Glutamatergic neuron (in vitro differentiated cells): ENCODE data around the gene DRC3. TPM values are rescaled to one million over a fixed set of nuclear protein-coding genes. Genes with fewer than 3 reads are reported as not detected.

ENCODE experiments used
- DNase-seq: peaks from one replicate; pipeline ENCODE4 v3.0.0; 2022
- H3K27ac Mint-ChIP-seq: one replicate; pipeline ENCODE4 v1.8.0; 2020; ENCODE audit warnings: mild to moderate bottlenecking, mixed read lengths, inconsistent platforms; ENCODE audit not compliant: unreplicated experiment
- H3K27me3 Mint-ChIP-seq: one replicate; pipeline ENCODE4 v1.8.0; 2020; ENCODE audit warnings: mild to moderate bottlenecking, moderate library complexity, mixed read lengths, inconsistent platforms; ENCODE audit not compliant: unreplicated experiment
- H3K36me3 Mint-ChIP-seq: one replicate; pipeline ENCODE4 v1.8.0; 2020; ENCODE audit warnings: mild to moderate bottlenecking, mixed read lengths, inconsistent platforms; ENCODE audit not compliant: unreplicated experiment
- H3K4me1 Mint-ChIP-seq: one replicate; pipeline ENCODE4 v1.8.0; 2020; ENCODE audit warnings: mild to moderate bottlenecking, low read depth, mixed read lengths, inconsistent platforms; ENCODE audit not compliant: unreplicated experiment
- H3K4me3 Mint-ChIP-seq: one replicate; pipeline ENCODE4 v1.8.0; 2020; ENCODE audit warnings: mild to moderate bottlenecking, mixed read lengths, inconsistent platforms; ENCODE audit not compliant: unreplicated experiment
- H3K9me3 Mint-ChIP-seq: one replicate; pipeline ENCODE4 v1.8.0; 2020; ENCODE audit warnings: mild to moderate bottlenecking, moderate library complexity, mixed read lengths, inconsistent platforms; ENCODE audit not compliant: unreplicated experiment
- total RNA-seq: library from RNA; stranded (reverse); fragmentation: NEBNext Ultra II Directional; extraction: Animal tissue kit (Norgen Biotek cat#: 25700); gene quantifications from one replicate; pipeline ENCODE4 v1.2.1, GENCODE V29; 2021; ENCODE audit not compliant: unreplicated experiment
- TF ChIP-seq, protein P1 (sequence below): fragments of 200-600 bp; sonication (generic); IDR thresholded peaks from one replicate; pipeline ENCODE4 v1.5.0; 2021; ENCODE audit not compliant: partially characterized antibody, unreplicated experiment

Gene DRC3
- total RNA-seq, 1 donor from 2014 or later: 0.29 TPM

DNA sequence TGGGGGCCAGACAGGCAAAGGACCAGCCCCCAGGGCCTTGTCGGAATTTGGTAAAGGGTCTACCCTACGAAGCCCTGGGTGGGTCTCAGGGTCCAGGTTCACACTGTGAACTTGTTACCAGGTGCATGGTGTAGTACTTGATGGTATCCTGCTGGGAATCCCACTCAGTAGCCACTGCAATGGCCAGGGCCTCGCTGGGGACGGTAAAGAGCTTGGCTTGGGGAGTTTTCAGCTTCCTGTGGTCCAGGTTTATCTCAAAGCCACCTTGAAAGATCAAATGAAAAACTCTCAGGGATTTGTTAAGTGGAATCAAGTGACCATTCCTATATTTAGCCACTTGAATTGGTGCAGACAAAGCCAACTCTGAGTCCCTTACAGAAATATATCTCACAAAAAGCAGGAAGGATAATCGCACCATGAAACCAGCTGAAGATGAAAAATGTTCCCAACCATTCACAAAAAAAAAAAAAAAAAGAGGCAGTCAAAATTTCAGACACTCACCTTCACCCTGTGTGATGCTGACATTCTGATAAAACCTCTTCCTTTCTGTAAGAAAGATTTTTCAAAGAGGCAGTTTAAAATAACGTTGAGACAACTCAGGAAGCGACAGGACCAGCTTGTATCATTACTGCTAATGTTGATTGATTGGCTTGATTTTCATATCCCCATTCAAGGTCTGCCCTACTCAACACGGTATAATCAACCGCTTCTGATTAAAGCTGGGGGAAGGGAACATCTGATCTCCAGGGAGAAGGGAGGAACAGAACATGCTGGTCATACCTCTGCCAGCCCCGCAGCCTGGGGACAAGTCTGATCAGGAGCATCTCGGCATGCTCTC, 55.7 kb downstream of the DRC3 start:
- peak overlapping the region; percentile 31 for H3K27ac Mint-ChIP-seq
- H3K4me1 Mint-ChIP-seq: peaks cover 42% of the 10 kb centered on the region
- H3K9me3 Mint-ChIP-seq: peaks cover 5% of the 10 kb centered on the region
- H3K36me3 Mint-ChIP-seq: no peaks in the 10 kb centered on the region
- H3K4me3 Mint-ChIP-seq: peak overlapping the region; percentile 38
- DNase-seq: no peak
- peaks cover 7% of the 10 kb centered on the region for H3K27me3 Mint-ChIP-seq
- TF ChIP-seq, protein P1, sequence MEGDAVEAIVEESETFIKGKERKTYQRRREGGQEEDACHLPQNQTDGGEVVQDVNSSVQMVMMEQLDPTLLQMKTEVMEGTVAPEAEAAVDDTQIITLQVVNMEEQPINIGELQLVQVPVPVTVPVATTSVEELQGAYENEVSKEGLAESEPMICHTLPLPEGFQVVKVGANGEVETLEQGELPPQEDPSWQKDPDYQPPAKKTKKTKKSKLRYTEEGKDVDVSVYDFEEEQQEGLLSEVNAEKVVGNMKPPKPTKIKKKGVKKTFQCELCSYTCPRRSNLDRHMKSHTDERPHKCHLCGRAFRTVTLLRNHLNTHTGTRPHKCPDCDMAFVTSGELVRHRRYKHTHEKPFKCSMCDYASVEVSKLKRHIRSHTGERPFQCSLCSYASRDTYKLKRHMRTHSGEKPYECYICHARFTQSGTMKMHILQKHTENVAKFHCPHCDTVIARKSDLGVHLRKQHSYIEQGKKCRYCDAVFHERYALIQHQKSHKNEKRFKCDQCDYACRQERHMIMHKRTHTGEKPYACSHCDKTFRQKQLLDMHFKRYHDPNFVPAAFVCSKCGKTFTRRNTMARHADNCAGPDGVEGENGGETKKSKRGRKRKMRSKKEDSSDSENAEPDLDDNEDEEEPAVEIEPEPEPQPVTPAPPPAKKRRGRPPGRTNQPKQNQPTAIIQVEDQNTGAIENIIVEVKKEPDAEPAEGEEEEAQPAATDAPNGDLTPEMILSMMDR: no peak

DNA sequence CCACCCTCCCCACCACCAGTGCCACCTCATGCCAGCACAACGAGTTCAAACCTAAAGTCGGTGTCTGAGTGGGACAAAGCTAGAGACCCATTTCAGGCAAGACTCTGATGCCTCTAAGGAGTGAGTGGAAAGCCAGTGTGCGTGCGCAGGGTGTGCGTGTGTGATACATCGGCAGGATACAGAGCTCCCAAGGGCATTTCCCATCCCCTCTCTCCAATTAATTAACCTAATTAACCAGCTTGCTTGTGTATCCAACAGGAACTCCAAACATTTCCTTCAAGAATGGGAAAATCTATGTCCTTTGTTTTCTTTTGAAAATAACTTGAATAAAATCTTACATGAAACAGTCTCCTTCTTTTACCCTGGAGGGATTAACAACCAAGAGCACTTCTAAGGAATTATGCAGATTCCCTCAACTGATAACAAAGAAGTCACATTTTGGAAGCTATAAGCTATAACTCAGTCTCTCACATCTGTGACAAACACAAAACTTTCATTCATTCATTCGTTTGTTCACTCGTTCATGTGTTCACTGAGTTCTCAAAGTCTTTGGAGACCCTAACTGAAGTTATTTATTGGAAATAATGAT, 56.4 kb downstream of the DRC3 start:
- Mint-ChIP-seq H3K27ac (no peak overlapping the region), H3K36me3 (no peaks in the 10 kb centered on the region), H3K4me1 (peaks cover 38% of the 10 kb centered on the region), H3K9me3 (peaks cover 5% of the 10 kb centered on the region), H3K27me3 (peaks cover 7% of the 10 kb centered on the region), H3K4me3 (peak overlapping the region; percentile 38)
- no peak for DNase-seq
- TF ChIP-seq, protein P1: no peak

DNA sequence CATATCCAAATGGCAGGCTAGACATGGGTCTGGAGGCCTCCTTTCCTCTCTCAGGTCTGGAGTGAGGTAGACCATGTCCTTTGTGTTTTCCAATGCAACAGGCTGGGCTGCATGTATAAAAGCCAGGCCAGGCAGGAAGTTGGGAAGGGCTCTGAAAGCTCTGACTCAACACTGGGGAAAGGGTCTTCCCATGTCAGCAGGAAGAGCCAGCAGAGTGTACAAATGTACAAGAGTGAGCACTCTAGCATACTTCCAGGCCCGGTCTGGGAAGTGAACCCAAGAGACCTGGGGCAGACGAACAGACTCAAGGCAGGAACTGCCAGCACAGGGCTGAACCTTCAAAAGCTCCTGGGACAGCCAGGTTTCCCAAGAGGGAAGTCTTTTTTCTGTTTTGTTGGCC, 59.3 kb downstream of the DRC3 start:
- Mint-ChIP-seq H3K27me3 (peaks cover 6% of the 10 kb centered on the region), H3K4me3 (peak overlapping the region; percentile 61), H3K27ac (peak overlapping the region; percentile 8), H3K36me3 (no peaks in the 10 kb centered on the region), H3K9me3 (peaks cover 2% of the 10 kb centered on the region), H3K4me1 (peaks cover 27% of the 10 kb centered on the region)
- TF ChIP-seq, protein P1: no peak
- DNase-seq: no peak

DNA sequence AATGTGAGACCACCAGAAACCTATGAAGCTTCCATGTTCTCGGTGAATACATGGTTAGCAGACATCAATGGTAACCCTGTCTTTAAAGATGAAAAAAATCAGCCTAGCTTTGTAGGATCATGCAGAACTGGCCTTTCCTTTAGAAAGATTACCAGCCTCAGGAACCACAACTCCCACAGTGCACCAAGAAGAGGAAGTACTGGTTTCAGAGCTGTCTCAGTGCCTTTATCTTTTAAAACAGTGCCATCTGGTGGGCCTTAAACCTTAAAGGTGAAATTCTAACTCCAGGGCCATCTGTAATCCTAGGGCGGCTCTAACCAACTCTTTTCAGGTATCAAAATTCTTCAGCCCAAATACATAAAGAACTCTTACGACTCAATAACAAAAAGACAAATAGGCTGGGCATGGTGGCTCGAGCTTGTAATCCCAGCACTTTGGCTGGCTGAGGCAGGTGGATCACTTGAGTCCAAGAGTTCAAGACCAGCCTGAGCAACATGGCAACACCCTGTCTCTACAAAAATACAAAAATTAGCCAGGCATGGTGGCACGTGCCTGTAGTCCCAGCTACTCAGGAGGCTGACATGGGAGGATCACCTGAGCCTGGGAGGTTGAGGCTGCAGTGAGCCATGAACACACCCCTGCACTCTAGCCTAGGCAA, 60.9 kb downstream of the DRC3 start:
- Mint-ChIP-seq H3K4me1 (peaks cover 23% of the 10 kb centered on the region), H3K27ac (no peak overlapping the region), H3K36me3 (peaks cover 5% of the 10 kb centered on the region), H3K27me3 (peaks cover 8% of the 10 kb centered on the region), H3K4me3 (no peak overlapping the region), H3K9me3 (peaks cover 6% of the 10 kb centered on the region)
- no peak for DNase-seq
- TF ChIP-seq, protein P1: peak; percentile 18
